SJSA1 (cell line): ENCODE data around the gene HTR3C. TPM values are rescaled to one million over a fixed set of nuclear protein-coding genes. Genes with fewer than 3 reads are reported as not detected.

Experiments
- DNase-seq, 2 experiments: peaks; one replicate each; pipeline ENCODE4 v3.0.0-alpha.2; 2015 to 2020; ENCODE audit warnings: low spot score in 2 of 2, low read depth in 1 of 2
- H3K27ac ChIP-seq: fragments of 250-450 bp; sonication (Bioruptor Pico); 2 replicates; pipeline ENCODE4 v1.5.1; 2020; ENCODE audit warnings: mild to moderate bottlenecking, moderate library complexity
- H3K27me3 ChIP-seq: fragments of 250-450 bp; sonication (Bioruptor Pico); replicated peaks from 2 replicates; pipeline ENCODE4 v1.5.1; 2020; ENCODE audit warnings: mild to moderate bottlenecking, moderate library complexity
- H3K36me3 ChIP-seq: fragments of 250-450 bp; sonication (Bioruptor Pico); 2 replicates; pipeline ENCODE4 v1.5.1; 2020; ENCODE audit warnings: mild to moderate bottlenecking
- H3K4me1 ChIP-seq: fragments of 250-450 bp; sonication (Bioruptor Pico); replicated peaks from 2 replicates; pipeline ENCODE4 v1.6.1; 2021; ENCODE audit warnings: mild to moderate bottlenecking
- H3K4me3 ChIP-seq: fragments of 250-450 bp; sonication (Bioruptor Pico); 2 replicates; pipeline ENCODE4 v1.5.1; 2020; ENCODE audit warnings: mild to moderate bottlenecking
- H3K9me3 ChIP-seq: fragments of 250-450 bp; sonication (Bioruptor Pico); replicated peaks from 2 replicates; pipeline ENCODE4 v1.5.1; 2020; ENCODE audit warnings: mild to moderate bottlenecking
- total RNA-seq: library from RNA; depleted of rRNA; stranded (reverse); fragments of >200 nt; shearing (Covaris generic); gene quantifications from 2 replicates; pipeline ENCODE4 v1.2.3, GENCODE V29; 2014; rRNA removed

Gene HTR3C
- total RNA-seq, 1 experiment from 2014 or later = not detected

DNA sequence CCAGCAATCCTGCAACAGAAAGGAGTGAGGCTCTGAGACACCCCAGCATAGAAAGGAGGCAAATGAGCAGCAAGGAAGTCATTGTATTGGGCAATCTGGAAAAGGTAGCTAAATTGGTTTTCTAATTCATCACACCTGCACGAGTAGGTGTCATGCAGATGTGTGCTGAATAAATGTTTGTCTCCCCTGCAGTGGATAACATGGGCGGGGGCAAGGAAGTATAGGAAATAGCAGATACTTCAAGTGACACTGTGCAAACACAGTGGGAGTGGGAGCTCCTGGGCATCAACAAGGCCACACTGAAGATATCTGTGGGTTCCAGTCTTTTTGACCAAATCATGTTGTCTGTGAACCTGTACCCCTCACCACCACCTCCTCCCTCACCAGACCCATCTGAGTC lies 29.6 kb downstream of the HTR3C start:
- peaks cover 14% of the 10 kb centered on the region for H3K4me1 ChIP-seq
- no peak overlapping the region for H3K27ac ChIP-seq
- H3K36me3 ChIP-seq = no peaks in the 10 kb centered on the region
- H3K4me3 ChIP-seq = no peak overlapping the region
- no peaks in the 10 kb centered on the region for H3K27me3 ChIP-seq
- DNase-seq = no peak
- peaks cover 6% of the 10 kb centered on the region; the same call in 1 of the 2 replicates for H3K9me3 ChIP-seq

DNA sequence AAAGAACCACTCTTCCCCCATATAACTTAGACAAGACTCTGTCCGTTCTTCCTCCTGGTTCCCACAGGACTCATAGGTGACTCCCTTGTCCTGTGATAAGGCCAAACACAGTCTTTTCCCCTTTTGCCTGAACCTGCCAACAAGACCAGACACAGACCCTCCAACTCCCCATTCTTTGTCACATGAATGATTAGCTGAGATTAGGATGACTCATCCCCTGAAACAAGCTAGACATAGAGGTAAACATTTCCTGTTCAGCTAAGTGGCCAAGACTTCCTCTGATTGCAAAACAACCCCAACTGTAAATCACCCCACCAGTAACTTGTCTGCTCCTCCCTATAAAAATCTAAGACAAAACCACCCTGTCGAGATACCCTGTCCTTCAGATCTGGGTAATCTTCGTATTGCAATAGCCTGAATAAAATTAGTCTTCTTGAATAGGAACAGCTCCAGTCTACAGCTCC lies 32.6 kb downstream of the HTR3C start:
- H3K9me3 ChIP-seq = peaks cover 6% of the 10 kb centered on the region; the same call in 1 of the 2 replicates
- DNase-seq = no peak
- no peaks in the 10 kb centered on the region for H3K27me3 ChIP-seq
- no peaks in the 10 kb centered on the region for H3K36me3 ChIP-seq
- peaks cover 5% of the 10 kb centered on the region; the same call in 1 of the 2 replicates for H3K4me1 ChIP-seq
- H3K27ac ChIP-seq = no peak overlapping the region
- no peak overlapping the region for H3K4me3 ChIP-seq

DNA sequence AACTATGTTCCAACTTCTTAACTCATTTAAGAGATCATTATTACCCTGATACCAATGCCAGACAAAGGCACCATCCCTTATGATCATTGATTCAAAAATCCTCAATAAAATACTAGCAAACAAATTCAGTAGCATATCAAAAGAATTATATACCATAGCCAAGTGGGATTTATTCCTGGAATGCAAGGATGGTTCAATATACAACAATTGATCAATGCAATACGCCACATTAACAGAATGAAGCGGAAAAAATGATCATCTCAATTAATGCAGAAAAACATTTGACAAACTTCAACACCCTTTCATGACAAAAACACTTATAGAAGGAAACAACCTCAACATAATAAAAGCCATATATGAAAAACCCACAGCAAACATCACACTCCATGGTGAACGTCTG lies 39.4 kb downstream of the HTR3C start:
- no peak for DNase-seq

DNA sequence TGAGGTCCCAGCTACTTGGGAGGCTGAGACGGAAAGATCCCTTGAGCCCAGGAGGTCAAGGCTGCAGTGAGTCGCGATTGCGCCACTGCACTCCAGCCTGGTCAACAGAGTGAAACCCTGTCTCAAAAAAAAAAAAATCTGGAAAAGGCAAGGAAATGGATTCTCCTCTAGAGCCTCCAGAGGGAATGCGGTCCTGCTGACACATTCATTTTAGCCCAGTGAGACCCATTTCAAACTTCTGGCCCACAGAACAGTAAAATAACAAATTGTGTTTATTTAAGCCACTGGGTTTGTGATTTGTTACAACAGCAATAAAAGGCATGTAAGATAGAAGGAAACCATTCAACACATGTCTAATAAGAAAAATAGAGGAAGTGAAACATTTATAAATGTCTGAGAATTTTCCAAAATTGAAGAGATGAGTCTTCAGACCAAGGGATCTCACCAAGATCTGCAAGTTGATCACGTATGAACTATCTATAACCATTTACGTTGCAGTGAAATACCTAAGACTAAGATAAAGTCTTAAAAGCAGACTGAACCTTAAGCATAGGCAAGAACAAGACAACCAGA lies 44.0 kb downstream of the HTR3C start, which contains the start of gene HTR3E:
Gene HTR3E (plus strand): TSS at position 254 of the 573 bp plus-strand sequence. CDS start 466 bp downstream, outside the sequence.
- Histone ChIP-seq H3K9me3 (peaks cover 6% of the 10 kb centered on the region), H3K27me3 (no peaks in the 10 kb centered on the region), H3K36me3 (no peaks in the 10 kb centered on the region), H3K27ac (no peak within 1 kb of the TSS), H3K4me1 (no peaks in the 10 kb centered on the region; the same call in 1 of the 2 replicates), H3K4me3 (no peak within 1 kb of the TSS)
- no peak for DNase-seq

More for the DNA sequence above, 39.4 kb downstream of the HTR3C start:
- H3K9me3 ChIP-seq = peaks cover 12% of the 10 kb centered on the region
- H3K36me3 ChIP-seq = no peaks in the 10 kb centered on the region
- H3K27ac ChIP-seq = no peak overlapping the region
- no peak overlapping the region for H3K4me3 ChIP-seq
- H3K4me1 ChIP-seq = peaks cover 5% of the 10 kb centered on the region
- no peaks in the 10 kb centered on the region for H3K27me3 ChIP-seq

DNA sequence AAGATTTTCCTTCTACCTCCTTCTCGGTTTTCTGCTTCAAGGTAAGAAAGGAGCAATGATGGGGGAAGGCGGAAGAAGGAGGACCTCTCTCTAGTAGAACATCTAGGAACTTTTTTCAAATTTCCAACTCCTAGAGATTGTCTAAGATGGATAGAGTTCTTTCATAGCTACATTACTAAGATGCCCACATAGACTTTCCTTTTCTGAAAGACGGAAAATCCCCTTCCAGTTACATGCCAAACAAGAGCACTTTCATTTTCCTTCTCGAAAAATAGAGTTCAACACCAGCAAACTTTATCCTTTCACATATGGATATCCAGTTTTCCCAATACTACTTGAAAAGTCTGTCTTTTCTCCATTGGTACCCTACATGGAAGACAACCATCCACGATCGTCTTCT lies 44.7 kb downstream of the HTR3C start:
- Histone ChIP-seq H3K36me3 (no peaks in the 10 kb centered on the region), H3K27ac (no peak overlapping the region), H3K4me1 (no peaks in the 10 kb centered on the region; the same call in 1 of the 2 replicates), H3K27me3 (no peaks in the 10 kb centered on the region), H3K4me3 (no peak overlapping the region), H3K9me3 (no peaks in the 10 kb centered on the region)
- DNase-seq = no peak

DNA sequence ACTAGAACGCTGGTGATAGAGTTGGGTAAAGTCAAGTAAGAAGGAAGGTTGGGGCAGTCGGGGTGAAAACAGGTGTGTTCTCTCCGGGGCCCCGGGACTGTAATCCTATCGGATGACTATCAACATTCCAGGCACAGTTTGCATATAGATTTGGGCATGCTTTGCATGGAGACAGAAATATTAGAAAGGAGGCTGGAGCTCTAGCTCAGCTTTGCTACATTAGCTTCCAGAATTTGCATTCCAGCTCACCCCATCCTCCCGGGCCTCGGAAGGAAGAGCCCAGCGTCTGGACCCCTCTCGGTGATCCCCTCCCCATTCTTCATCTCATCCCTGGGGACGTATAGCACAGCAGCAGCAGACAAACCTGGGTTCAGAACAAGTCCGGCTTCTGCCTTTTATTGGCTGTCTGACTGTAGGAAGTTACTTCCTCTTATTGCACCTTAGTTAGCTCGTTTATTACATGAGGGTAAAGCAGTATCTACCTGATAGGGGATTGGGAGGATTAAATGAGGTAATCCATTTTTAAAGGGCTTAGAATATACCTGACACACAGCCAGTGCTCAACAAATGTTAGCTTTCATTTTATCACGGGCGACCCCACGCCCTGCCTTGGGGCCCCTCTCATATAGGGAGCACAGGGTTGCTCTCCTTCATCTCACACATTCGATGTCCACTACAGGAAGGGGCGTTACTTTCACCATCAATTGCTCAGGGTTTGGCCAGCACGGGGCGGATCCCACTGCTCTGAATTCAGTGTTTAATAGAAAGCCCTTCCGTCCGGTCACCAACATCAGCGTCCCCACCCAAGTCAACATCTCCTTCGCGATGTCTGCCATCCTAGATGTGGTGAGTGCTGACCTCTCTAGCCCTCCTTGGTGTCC lies 47.2 kb downstream of the HTR3C start:
- DNase-seq = peak in 1 of 2 experiments; percentile 14
- Histone ChIP-seq H3K4me3 (no peak overlapping the region), H3K9me3 (no peaks in the 10 kb centered on the region), H3K27me3 (no peaks in the 10 kb centered on the region), H3K4me1 (no peaks in the 10 kb centered on the region; the same call in 1 of the 2 replicates), H3K36me3 (no peaks in the 10 kb centered on the region), H3K27ac (no peak overlapping the region)

Other genes starting within 250 kb of the HTR3C start
- 1.5 and 3.0 TPM in 2 replicates for gene MAP6D1, start 227.5 kb upstream of the HTR3C start, total RNA-seq
- 38.4 and 46.6 TPM in 2 replicates for gene PARL, start 168.2 kb upstream of the HTR3C start, total RNA-seq
- 9.1 and 9.6 TPM in 2 replicates for gene ABCC5, start 35.2 kb upstream of the HTR3C start, total RNA-seq
- not detected in 2 replicates for gene HTR3D, start 21.3 kb upstream of the HTR3C start, total RNA-seq
- not detected in 2 replicates for gene HTR3E, start 44.0 kb downstream of the HTR3C start, total RNA-seq
- gene EIF2B5, start 82.3 kb downstream of the HTR3C start, total RNA-seq = 49.5 and 62.3 TPM in 2 replicates
- 32.2 and 33.6 TPM in 2 replicates for gene DVL3, start 102.3 kb downstream of the HTR3C start, total RNA-seq
- gene AP2M1, start 121.8 kb downstream of the HTR3C start, total RNA-seq = 282 and 609 TPM in 2 replicates
- gene ABCF3, start 133.2 kb downstream of the HTR3C start, total RNA-seq = 19.2 and 28.7 TPM in 2 replicates
- not detected in 2 replicates for gene VWA5B2, start 176.5 kb downstream of the HTR3C start, total RNA-seq
- gene ALG3, start 195.9 kb downstream of the HTR3C start, total RNA-seq = 26.4 and 30.1 TPM in 2 replicates
- gene EEF1AKMT4, start 196.6 kb downstream of the HTR3C start, total RNA-seq = 3.2 and 6.2 TPM in 2 replicates
- 0.13 TPM in 1 of 2 replicates, not detected in the other for gene CAMK2N2, start 208.5 kb downstream of the HTR3C start, total RNA-seq
- gene ECE2, start 223.0 kb downstream of the HTR3C start, total RNA-seq = not detected in 2 replicates
- 423 and 627 TPM in 2 replicates for gene PSMD2, start 246.2 kb downstream of the HTR3C start, total RNA-seq